DOHH2 (cell line): Measurements from ENCODE around the gene VCL.
A peak's percentile ranks its signal among the peaks of the same experiment; 100 is the strongest.
"Not testable (repeated sequence)": the region's sequence is repeated elsewhere in the genome, so short reads cannot be mapped to it uniquely, and the experiment has no call there.

ENCODE experiments used
- H3F3A ChIP-seq: fragments of 200-600 bp; sonication (generic), shearing (Covaris generic); 2 replicates; pipeline ENCODE4 v1.6.0; 2016; ENCODE audit warnings: antibody characterized with exemption, mild to moderate bottlenecking; ENCODE audit not compliant: control insufficient read depth, insufficient read depth
- H3K27ac ChIP-seq: fragments of 200-600 bp; sonication (generic); 2 replicates; pipeline ENCODE4 v1.5.1; 2014; ENCODE audit warnings: low read depth, mild to moderate bottlenecking, low read length, moderate library complexity
- H3K27me3 ChIP-seq: fragments of 200-600 bp; sonication (generic); 2 replicates; pipeline ENCODE4 v1.6.1; 2014; ENCODE audit warnings: mild to moderate bottlenecking, low read length, mixed read lengths; ENCODE audit not compliant: control insufficient read depth
- H3K36me3 ChIP-seq: fragments of 200-600 bp; sonication (generic); 2 replicates; pipeline ENCODE4 v1.6.1; 2014; ENCODE audit warnings: mild to moderate bottlenecking, low read length, moderate library complexity, mixed read lengths; ENCODE audit not compliant: control insufficient read depth
- H3K4me1 ChIP-seq: fragments of 200-600 bp; sonication (generic); 2 replicates; pipeline ENCODE4 v1.6.1; 2014; ENCODE audit warnings: mild to moderate bottlenecking, low read length, mixed read lengths; ENCODE audit not compliant: control insufficient read depth
- H3K4me2 ChIP-seq: fragments of 200-600 bp; sonication (generic); 2 replicates; pipeline ENCODE4 v1.6.0; 2014; ENCODE audit warnings: mild to moderate bottlenecking, low read length, moderate library complexity
- H3K4me3 ChIP-seq: fragments of 200-600 bp; sonication (generic); 2 replicates; pipeline ENCODE4 v1.5.1; 2014; ENCODE audit warnings: mild to moderate bottlenecking, low read length, mixed read lengths
- H3K79me2 ChIP-seq: fragments of 200-600 bp; sonication (generic); 2 replicates; pipeline ENCODE4 v1.6.1; 2014; ENCODE audit warnings: mild to moderate bottlenecking, low read length, mixed read lengths; ENCODE audit not compliant: control insufficient read depth
- H3K9me2 ChIP-seq: fragments of 200-600 bp; sonication (generic); replicated peaks from 2 replicates; pipeline ENCODE4 v1.6.1; 2014; ENCODE audit warnings: mild to moderate bottlenecking, low read length, mixed read lengths; ENCODE audit not compliant: control insufficient read depth
- H3K9me3 ChIP-seq: fragments of 200-600 bp; sonication (generic); 2 replicates; pipeline ENCODE4 v1.6.1; 2014; ENCODE audit warnings: antibody characterized with exemption, low read length, mixed read lengths; ENCODE audit not compliant: control insufficient read depth, insufficient read depth
- H4K20me1 ChIP-seq: fragments of 200-600 bp; sonication (generic); 2 replicates; pipeline ENCODE4 v1.6.0; 2014; ENCODE audit warnings: low read depth, mild to moderate bottlenecking, antibody characterized with exemption, low read length, moderate library complexity; ENCODE audit not compliant: control insufficient read depth, insufficient read depth
- EZH2phosphoT487 ChIP-seq: fragments of 200-600 bp; sonication (generic); IDR thresholded peaks from 2 replicates; pipeline ENCODE4 v1.6.1; 2017; ENCODE audit warnings: borderline replicate concordance, mild to moderate bottlenecking, antibody characterized with exemption, low read length, moderate library complexity, mixed read lengths
- TF ChIP-seq, protein P1 (sequence below): fragments of 200-600 bp; sonication (generic); IDR thresholded peaks from one replicate; pipeline ENCODE4 v1.5.1; 2014; ENCODE audit warnings: antibody characterized with exemption, mild to moderate bottlenecking, low read depth, low read length; ENCODE audit not compliant: poor library complexity, severe bottlenecking

Gene VCL

DNA sequence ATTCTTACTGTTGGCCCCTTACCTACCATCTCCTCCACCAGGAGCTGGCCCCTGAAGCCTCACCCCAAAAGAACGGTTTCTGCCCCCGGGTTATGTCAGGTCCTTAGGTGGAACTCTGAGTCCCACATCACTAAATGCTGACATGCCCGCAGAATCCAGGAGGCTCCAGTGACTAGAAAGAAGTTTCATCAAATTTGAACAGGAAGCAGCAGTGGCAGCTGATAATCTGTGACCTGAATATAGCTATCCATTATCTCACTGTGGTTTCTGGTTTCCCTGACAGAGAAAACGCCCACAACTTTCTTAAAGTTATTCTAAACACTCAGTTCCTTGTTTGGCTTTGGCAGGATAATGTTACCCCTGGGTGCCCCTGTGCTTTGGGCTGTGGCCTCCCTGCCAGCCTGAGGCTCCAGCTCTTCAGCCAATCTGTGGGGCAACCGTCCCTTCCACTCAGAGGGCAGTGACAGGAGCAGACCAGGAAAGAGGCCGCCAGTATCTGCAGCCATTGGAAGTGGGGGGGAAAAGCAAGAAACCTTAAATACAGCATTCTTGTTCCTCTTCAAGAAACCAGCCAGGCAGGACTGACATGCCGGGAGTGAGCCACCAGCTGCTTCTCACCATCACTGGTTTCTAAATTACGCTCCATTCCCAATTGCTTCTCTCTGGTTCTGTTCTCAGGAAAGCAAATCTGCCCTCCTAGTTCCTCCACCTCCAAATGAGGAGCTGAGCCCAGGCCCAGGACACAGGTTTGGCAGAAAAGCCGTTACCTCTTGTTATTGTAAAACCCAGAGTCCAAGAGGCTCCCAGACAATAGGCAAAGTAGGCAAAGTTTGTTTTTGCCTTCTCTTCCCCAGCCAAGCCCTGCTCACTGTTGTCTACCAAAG is 41.2 kb upstream of the VCL start:
- Histone ChIP-seq H3K4me2 (peak overlapping the region; percentile 76), H3K36me3 (no peaks in the 10 kb centered on the region), H3K27ac (peak overlapping the region; percentile 56), H3K9me3 (no peaks in the 10 kb centered on the region), H3K27me3 (no peaks in the 10 kb centered on the region), H3K4me1 (peaks cover 58% of the 10 kb centered on the region), H3K79me2 (no peaks in the 10 kb centered on the region), H3F3A (peaks cover 31% of the 10 kb centered on the region), H4K20me1 (no peaks in the 10 kb centered on the region), H3K4me3 (peak overlapping the region; percentile 55), H3K9me2 (no peaks in the 10 kb centered on the region)
- no peak for TF ChIP-seq EZH2phosphoT487
- TF ChIP-seq, protein P1, sequence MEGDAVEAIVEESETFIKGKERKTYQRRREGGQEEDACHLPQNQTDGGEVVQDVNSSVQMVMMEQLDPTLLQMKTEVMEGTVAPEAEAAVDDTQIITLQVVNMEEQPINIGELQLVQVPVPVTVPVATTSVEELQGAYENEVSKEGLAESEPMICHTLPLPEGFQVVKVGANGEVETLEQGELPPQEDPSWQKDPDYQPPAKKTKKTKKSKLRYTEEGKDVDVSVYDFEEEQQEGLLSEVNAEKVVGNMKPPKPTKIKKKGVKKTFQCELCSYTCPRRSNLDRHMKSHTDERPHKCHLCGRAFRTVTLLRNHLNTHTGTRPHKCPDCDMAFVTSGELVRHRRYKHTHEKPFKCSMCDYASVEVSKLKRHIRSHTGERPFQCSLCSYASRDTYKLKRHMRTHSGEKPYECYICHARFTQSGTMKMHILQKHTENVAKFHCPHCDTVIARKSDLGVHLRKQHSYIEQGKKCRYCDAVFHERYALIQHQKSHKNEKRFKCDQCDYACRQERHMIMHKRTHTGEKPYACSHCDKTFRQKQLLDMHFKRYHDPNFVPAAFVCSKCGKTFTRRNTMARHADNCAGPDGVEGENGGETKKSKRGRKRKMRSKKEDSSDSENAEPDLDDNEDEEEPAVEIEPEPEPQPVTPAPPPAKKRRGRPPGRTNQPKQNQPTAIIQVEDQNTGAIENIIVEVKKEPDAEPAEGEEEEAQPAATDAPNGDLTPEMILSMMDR: no peak

DNA sequence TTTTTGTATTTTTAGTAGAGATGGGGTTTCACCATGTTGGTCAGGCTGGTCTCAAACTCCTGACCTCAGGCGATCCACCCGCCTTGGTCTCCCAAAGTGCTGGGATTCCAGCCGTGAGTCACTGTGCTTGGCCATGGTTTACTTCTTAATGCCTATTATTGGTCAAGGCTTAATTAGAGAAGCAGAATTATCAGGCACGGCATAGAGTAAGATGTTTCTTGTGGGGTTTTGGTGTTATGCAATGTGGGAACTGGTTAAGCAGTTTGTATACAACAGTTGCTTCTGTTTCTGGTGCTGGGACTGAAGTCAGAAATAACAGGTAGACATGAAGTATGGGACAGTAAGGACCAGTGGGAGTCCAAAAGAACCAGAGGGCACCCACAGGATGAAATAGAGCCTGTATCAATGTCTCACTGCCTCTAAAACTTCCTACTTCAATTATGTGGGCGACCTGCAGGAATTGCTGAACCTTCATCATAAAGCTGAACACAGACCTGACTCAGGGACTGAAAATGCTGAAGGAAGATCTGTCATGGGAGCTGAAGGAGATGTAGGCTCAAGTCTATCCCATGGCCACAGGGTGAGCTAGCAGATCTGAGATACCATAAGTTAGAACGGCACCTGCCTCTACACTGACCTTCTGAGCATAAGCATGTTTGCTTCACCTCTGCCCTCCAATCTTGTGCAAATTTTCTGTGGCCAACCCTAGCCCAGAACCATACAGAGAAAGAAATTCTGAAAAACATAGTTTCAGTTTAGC is 38.3 kb upstream of the VCL start:
- Histone ChIP-seq H3K4me2 (peak overlapping the region; percentile 72), H3K27ac (peak overlapping the region; percentile 87), H3K4me3 (peak overlapping the region; percentile 21)

DNA sequence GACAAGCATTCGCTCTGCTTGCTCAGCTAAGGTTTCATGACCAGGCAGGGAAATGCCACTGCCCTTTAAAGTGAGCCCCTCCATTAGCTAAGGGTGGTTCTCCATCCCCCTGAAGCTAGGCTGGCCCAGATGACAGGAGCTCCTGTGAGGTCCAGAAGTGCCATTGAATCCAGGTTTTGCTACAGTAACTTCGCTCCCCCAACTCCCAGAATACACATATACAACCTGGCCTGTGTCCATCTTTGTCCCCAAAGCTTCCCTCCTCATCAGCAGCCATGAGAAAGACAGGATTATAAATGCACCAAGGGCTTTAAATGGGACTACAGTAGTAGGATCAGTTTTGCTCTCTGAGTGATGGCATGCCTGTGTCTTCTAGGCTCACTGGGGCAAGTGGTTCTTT is 35.5 kb upstream of the VCL start:
- Histone ChIP-seq H3K79me2 (no peaks in the 10 kb centered on the region), H3K4me2 (no peak overlapping the region), H4K20me1 (no peaks in the 10 kb centered on the region), H3K27me3 (no peaks in the 10 kb centered on the region), H3F3A (peaks cover 16% of the 10 kb centered on the region), H3K4me3 (no peak overlapping the region), H3K36me3 (no peaks in the 10 kb centered on the region), H3K9me2 (no peaks in the 10 kb centered on the region), H3K27ac (no peak overlapping the region), H3K9me3 (no peaks in the 10 kb centered on the region), H3K4me1 (peaks cover 42% of the 10 kb centered on the region)
- TF ChIP-seq, protein P1: no peak
- TF ChIP-seq EZH2phosphoT487: no peak

More for the DNA sequence above, 38.3 kb upstream of the VCL start:
- peaks cover 31% of the 10 kb centered on the region for H3F3A ChIP-seq
- no peaks in the 10 kb centered on the region for H4K20me1 ChIP-seq
- TF ChIP-seq, protein P1: no peak
- no peak for TF ChIP-seq EZH2phosphoT487
- H3K79me2 ChIP-seq: no peaks in the 10 kb centered on the region
- H3K4me1 ChIP-seq: peaks cover 58% of the 10 kb centered on the region
- no peaks in the 10 kb centered on the region for H3K9me3 ChIP-seq
- no peaks in the 10 kb centered on the region for H3K27me3 ChIP-seq
- no peaks in the 10 kb centered on the region for H3K36me3 ChIP-seq
- no peaks in the 10 kb centered on the region for H3K9me2 ChIP-seq

DNA sequence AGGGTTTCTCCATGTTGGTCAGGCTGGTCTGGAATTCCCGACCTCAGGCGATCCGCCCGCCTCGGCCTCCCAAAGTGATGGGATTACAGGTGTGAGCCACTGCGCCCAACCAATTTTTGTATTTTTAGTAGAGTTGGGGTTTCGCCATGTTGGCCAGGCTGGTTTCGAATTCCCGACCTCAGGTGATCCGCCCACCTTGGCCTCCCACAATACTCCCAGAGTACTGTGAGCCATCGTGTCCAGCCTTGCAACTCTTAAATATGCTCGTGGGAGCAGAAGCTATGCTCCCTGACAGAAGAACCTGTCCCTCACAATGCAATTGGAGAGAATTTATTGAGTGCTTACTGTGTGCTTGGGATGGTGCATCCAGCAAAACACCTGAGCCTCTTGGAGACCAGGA is 34.4 kb upstream of the VCL start:
- not testable (repeated sequence) for H3K9me2 ChIP-seq, H3K4me3 ChIP-seq, H3K36me3 ChIP-seq, H3K27me3 ChIP-seq, H3K27ac ChIP-seq, H4K20me1 ChIP-seq, H3K9me3 ChIP-seq, H3K4me2 ChIP-seq, H3K79me2 ChIP-seq
- peaks cover 32% of the 10 kb centered on the region for H3K4me1 ChIP-seq
- peaks cover 12% of the 10 kb centered on the region for H3F3A ChIP-seq
